ENCODE data around the gene SLC35F5. TPM values are rescaled to one million over a fixed set of nuclear protein-coding genes. Genes with fewer than 3 reads are reported as not detected.
"Not testable (repeated sequence)": the region's sequence is repeated elsewhere in the genome, so short reads cannot be mapped to it uniquely, and the experiment has no call there.

The SLC35F5 gene
- polyA plus RNA-seq, 1 experiment, result 52.4 TPM

GRCh38 chr2:113791697-113792590 is 35.5 kb upstream of the SLC35F5 start:
- peak; percentile 46 for DNase-seq (ENCODE audit: low read depth)
- ChIA-PET POLR2A (no interaction called here), CTCF (no interaction called here)
- Histone ChIP-seq H3K36me3 (ENCODE audit: control insufficient read depth, insufficient read depth, low read length) (no peaks in the 10 kb centered on the region), H3K27me3 (ENCODE audit: control insufficient read depth, insufficient read depth, low read length) (no peaks in the 10 kb centered on the region), H3K4me3 (ENCODE audit: low read depth, low read length) (no peak overlapping the region)
- no peak for TF ChIP-seq CTCF (IDR thresholded peaks at IDR 0.05; ENCODE audit: insufficient read depth, low read depth, low read length)

- ChIA-PET CTCF (interaction anchor here (1.0 kb wide), 1 partner anchor 17 kb away, joined by 3 read pairs; no protein-coding TSS in a partner anchor), POLR2A (interaction anchor here (0.7 kb wide), 1 partner anchor 28 kb away, joined by 3 read pairs; the partner anchor contains the start of gene SLC35F5)
- no peak for DNase-seq (ENCODE audit: low read depth)
- Histone ChIP-seq H3K36me3 (ENCODE audit: control insufficient read depth, insufficient read depth, low read length) (no peaks in the 10 kb centered on the region), H3K4me3 (ENCODE audit: low read depth, low read length) (no peak overlapping the region), H3K27me3 (ENCODE audit: control insufficient read depth, insufficient read depth, low read length) (no peaks in the 10 kb centered on the region)
- no peak for TF ChIP-seq CTCF (IDR thresholded peaks at IDR 0.05; ENCODE audit: insufficient read depth, low read depth, low read length)
These were observed 28.6 kb upstream of the SLC35F5 start for GRCh38 chr2:113784823-113785744.

- H3K4me3 ChIP-seq (ENCODE audit: low read depth, low read length), result no peak overlapping the region
- POLR2A ChIA-PET, result no interaction called here
- H3K27me3 ChIP-seq (ENCODE audit: control insufficient read depth, insufficient read depth, low read length), result no peaks in the 10 kb centered on the region
- TF ChIP-seq CTCF (IDR thresholded peaks at IDR 0.05; ENCODE audit: insufficient read depth, low read depth, low read length), result no peak
- no peaks in the 10 kb centered on the region for H3K36me3 ChIP-seq (ENCODE audit: control insufficient read depth, insufficient read depth, low read length)
- DNase-seq (ENCODE audit: low read depth), result no peak
- CTCF ChIA-PET, result no interaction called here
These were observed 24.0 kb upstream of the SLC35F5 start for GRCh38 chr2:113780472-113780871.

- ChIA-PET POLR2A (no interaction called here), CTCF (no interaction called here)
- DNase-seq (ENCODE audit: low read depth), result no peak
- TF ChIP-seq CTCF (IDR thresholded peaks at IDR 0.05; ENCODE audit: insufficient read depth, low read depth, low read length), result no peak
- Histone ChIP-seq H3K27me3 (ENCODE audit: control insufficient read depth, insufficient read depth, low read length) (no peaks in the 10 kb centered on the region), H3K36me3 (ENCODE audit: control insufficient read depth, insufficient read depth, low read length) (no peaks in the 10 kb centered on the region), H3K4me3 (ENCODE audit: low read depth, low read length) (no peak overlapping the region)
These were observed 20.9 kb upstream of the SLC35F5 start for GRCh38 chr2:113777371-113777770.

- no peaks in the 10 kb centered on the region for H3K27me3 ChIP-seq (ENCODE audit: control insufficient read depth, insufficient read depth, low read length)
- TF ChIP-seq CTCF (IDR thresholded peaks at IDR 0.05; ENCODE audit: insufficient read depth, low read depth, low read length), result no peak
- ChIA-PET POLR2A (no interaction called here), CTCF (no interaction called here)
- no peak for DNase-seq (ENCODE audit: low read depth)
- H3K4me3 ChIP-seq (ENCODE audit: low read depth, low read length), result no peak overlapping the region
- no peaks in the 10 kb centered on the region for H3K36me3 ChIP-seq (ENCODE audit: control insufficient read depth, insufficient read depth, low read length)
These were observed 20.5 kb upstream of the SLC35F5 start for GRCh38 chr2:113776949-113777348.

- H3K36me3 ChIP-seq (ENCODE audit: control insufficient read depth, insufficient read depth, low read length); CTCF ChIA-PET; POLR2A ChIA-PET; H3K27me3 ChIP-seq (ENCODE audit: control insufficient read depth, insufficient read depth, low read length); DNase-seq (ENCODE audit: low read depth); H3K4me3 ChIP-seq (ENCODE audit: low read depth, low read length): not testable (repeated sequence)
These were observed 18.2 kb upstream of the SLC35F5 start for GRCh38 chr2:113774616-113775015.

Data from BJ (cell line).